GM12878 (cell line): Measurements from ENCODE around the gene GGCX.
A peak's percentile ranks its signal among the peaks of the same experiment; 100 is the strongest.

ENCODE experiments used
- ATF7 ChIP-seq: fragments of 450-650 bp; IDR thresholded peaks from 2 replicates; pipeline ENCODE4 v1.6.1; 2016; ENCODE audit warnings: low read depth, mild to moderate bottlenecking
- CTCF ChIP-seq, 3 experiments: IDR thresholded peaks in 2 of 3; conservative IDR thresholded peaks in 1 of 3; 2 replicates each; pipeline ENCODE4 v1.5.1; 2011; ENCODE audit warnings: low read depth in 3 of 3, low read length in 3 of 3, mild to moderate bottlenecking in 3 of 3, control low read depth in 2 of 3, moderate library complexity in 2 of 3, inconsistent platforms in 1 of 3, mixed read lengths in 1 of 3; ENCODE audit not compliant: control insufficient read depth in 2 of 3, insufficient read depth in 1 of 3; ENCODE audit errors: extremely low read depth in 1 of 3
- DPF2 ChIP-seq: fragments of 450-650 bp; IDR thresholded peaks from 2 replicates; pipeline ENCODE4 v1.6.1; 2017; ENCODE audit warnings: mild to moderate bottlenecking
- ESRRA ChIP-seq: IDR thresholded peaks from 2 replicates; pipeline ENCODE4 v1.6.1; 2012; ENCODE audit warnings: mild to moderate bottlenecking, low read length, improper control_type of control experiment
- EZH2 ChIP-seq: IDR thresholded peaks from 2 replicates; pipeline ENCODE4 v1.6.1; 2012; ENCODE audit warnings: low read depth, mild to moderate bottlenecking, control low read depth, inconsistent platforms, low read length, borderline replicate concordance; ENCODE audit not compliant: control insufficient read depth
- MTA3 ChIP-seq: IDR thresholded peaks from 2 replicates; pipeline ENCODE4 v1.6.1; 2012; ENCODE audit warnings: low read length, inconsistent platforms, borderline replicate concordance
- NFIC ChIP-seq: IDR thresholded peaks from 2 replicates; pipeline ENCODE4 v1.6.1; 2012; ENCODE audit warnings: low read depth, mild to moderate bottlenecking, inconsistent platforms, low read length, moderate library complexity
- RAD21 ChIP-seq: IDR thresholded peaks from 2 replicates; pipeline ENCODE4 v1.6.1; 2011; ENCODE audit warnings: mild to moderate bottlenecking, low read depth, low read length, moderate library complexity; ENCODE audit not compliant: insufficient read depth
- RFX5 ChIP-seq: IDR thresholded peaks from 2 replicates; pipeline ENCODE4 v1.6.1; 2011; ENCODE audit warnings: low read depth, low read length, improper control_type of control experiment
- SIN3A ChIP-seq: IDR thresholded peaks from 2 replicates; pipeline ENCODE4 v1.6.1; 2012; ENCODE audit warnings: low read depth, low read length, improper control_type of control experiment
- SMC3 ChIP-seq: IDR thresholded peaks from 2 replicates; pipeline ENCODE4 v1.6.1; 2011; ENCODE audit warnings: low read length, improper control_type of control experiment, borderline replicate concordance
- SP1 ChIP-seq: IDR thresholded peaks from one replicate; pipeline ENCODE4 v1.6.1; 2011; ENCODE audit warnings: low read depth, low read length
- TF ChIP-seq, protein P1 (sequence below): IDR thresholded peaks from 2 replicates; pipeline ENCODE4 v1.6.1; 2012; ENCODE audit warnings: low read length, inconsistent platforms

DNA sequence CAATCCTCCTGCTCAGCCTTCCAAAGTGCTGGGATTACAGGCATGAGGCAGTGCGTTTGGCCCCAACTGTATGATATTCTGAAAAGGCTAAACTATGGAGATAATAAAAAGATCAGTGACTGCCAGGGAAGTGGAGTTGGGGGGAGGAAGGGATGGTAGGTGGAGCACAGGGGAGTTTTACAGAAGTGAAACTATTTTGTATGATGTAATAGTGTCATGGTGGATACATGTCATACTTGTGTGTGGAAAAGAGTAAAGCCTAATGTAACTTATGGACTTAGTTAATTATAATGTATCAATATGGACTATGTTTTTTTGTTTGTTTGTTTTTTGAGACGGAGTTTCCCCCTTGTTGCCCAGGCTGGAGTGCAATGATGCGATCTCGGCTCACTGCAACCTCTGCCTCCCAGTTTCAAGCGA, 2.9 kb upstream of the GGCX start:
- TF ChIP-seq SP1 = no peak
- no peak for TF ChIP-seq CTCF (IDR thresholded peaks at IDR 0.05 in 2 of 3, conservative IDR thresholded peaks at IDR 0.05 in 1 of 3; ENCODE audit: control insufficient read depth in 2 of 3, extremely low read depth in 1 of 3, insufficient read depth in 1 of 3, low read depth in 3 of 3, low read length in 3 of 3)
- no peak for TF ChIP-seq ESRRA
- TF ChIP-seq, protein P1, sequence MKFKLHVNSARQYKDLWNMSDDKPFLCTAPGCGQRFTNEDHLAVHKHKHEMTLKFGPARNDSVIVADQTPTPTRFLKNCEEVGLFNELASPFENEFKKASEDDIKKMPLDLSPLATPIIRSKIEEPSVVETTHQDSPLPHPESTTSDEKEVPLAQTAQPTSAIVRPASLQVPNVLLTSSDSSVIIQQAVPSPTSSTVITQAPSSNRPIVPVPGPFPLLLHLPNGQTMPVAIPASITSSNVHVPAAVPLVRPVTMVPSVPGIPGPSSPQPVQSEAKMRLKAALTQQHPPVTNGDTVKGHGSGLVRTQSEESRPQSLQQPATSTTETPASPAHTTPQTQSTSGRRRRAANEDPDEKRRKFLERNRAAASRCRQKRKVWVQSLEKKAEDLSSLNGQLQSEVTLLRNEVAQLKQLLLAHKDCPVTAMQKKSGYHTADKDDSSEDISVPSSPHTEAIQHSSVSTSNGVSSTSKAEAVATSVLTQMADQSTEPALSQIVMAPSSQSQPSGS = peak; percentile 83
- no peak for TF ChIP-seq NFIC
- no peak for TF ChIP-seq DPF2
- TF ChIP-seq ATF7 = peak; percentile 94
- TF ChIP-seq RAD21 = no peak
- no peak for TF ChIP-seq MTA3
- TF ChIP-seq RFX5 = no peak
- no peak for TF ChIP-seq EZH2
- TF ChIP-seq SMC3 = no peak
- TF ChIP-seq SIN3A = no peak
